PC-9 (cell line): ENCODE measurements around the gene MTMR3.

Source experiments
- EZH2 ChIP-seq: fragments of 200-600 bp; sonication (generic); IDR thresholded peaks from 2 replicates; pipeline ENCODE4 v1.8.0; 2017; ENCODE audit warnings: antibody characterized with exemption, low read depth
- TF ChIP-seq, protein P1 (sequence below): fragments of 200-600 bp; sonication (generic); conservative IDR thresholded peaks from 2 replicates; pipeline ENCODE4 v1.6.1; 2017; ENCODE audit warnings: mixed run types, antibody characterized with exemption, mild to moderate bottlenecking, moderate library complexity

DNA sequence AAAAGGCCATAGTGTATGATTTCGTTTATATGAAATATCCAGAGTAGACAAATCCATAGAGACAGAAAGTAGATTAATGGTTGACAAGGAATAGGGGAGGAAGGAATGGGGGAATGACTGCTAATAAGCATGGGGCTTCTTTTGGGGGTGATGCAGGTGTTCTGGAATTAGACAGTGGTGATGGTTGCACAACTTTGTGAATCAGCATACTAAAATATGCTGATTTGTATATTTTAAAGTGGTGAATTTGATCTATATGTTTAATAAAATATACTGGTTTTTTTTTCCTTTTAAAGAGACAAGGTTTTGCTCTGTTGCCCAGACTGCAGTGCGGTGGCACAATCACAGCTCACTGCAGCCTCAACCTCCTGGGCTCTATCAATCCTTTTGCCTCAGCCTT lies 190.8 kb downstream of the MTMR3 start:
- TF ChIP-seq, protein P1, sequence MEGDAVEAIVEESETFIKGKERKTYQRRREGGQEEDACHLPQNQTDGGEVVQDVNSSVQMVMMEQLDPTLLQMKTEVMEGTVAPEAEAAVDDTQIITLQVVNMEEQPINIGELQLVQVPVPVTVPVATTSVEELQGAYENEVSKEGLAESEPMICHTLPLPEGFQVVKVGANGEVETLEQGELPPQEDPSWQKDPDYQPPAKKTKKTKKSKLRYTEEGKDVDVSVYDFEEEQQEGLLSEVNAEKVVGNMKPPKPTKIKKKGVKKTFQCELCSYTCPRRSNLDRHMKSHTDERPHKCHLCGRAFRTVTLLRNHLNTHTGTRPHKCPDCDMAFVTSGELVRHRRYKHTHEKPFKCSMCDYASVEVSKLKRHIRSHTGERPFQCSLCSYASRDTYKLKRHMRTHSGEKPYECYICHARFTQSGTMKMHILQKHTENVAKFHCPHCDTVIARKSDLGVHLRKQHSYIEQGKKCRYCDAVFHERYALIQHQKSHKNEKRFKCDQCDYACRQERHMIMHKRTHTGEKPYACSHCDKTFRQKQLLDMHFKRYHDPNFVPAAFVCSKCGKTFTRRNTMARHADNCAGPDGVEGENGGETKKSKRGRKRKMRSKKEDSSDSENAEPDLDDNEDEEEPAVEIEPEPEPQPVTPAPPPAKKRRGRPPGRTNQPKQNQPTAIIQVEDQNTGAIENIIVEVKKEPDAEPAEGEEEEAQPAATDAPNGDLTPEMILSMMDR: no peak
- TF ChIP-seq EZH2: no peak
